Endothelial cell of umbilical vein (primary cell): ENCODE results near the gene CYP2E1. TPM values are rescaled to one million over a fixed set of nuclear protein-coding genes. Genes with fewer than 3 reads are reported as not detected.

Source experiments
- BruUV-seq: library from RNA; stranded (reverse); fragments of 400-500 nt; replicated peaks from 2 replicates; lab custom pipeline; 2021; lab: Mats Ljungman, UMichigan
- CTCF ChIA-PET: fragments of 300-600, 350-600 bp; sonication (Branson Sonifier 250); formaldehyde crosslinking; loops from one replicate; lab custom pipeline; 2021; ENCODE audit warnings: antibody characterized with exemption, inconsistent platforms; lab: Charles Lee
- POLR2A ChIA-PET: fragments of 300-600, 350-600 bp; sonication (Branson Sonifier 250); formaldehyde crosslinking; loops from one replicate; lab custom pipeline; 2021; ENCODE audit warnings: antibody characterized with exemption, inconsistent platforms; lab: Charles Lee
- DNase-seq: peaks from one replicate; pipeline ENCODE4 v3.0.0-alpha.2; 2011; ENCODE audit warnings: low read depth, low spot score
- FAIRE-seq: peaks from 2 replicates; lab custom pipeline; 2011; peaks lifted over from hg19 to GRCh38; lab: Jason Lieb, UNC
- H2AFZ ChIP-seq: 2 replicates; pipeline ENCODE4 v1.6.0; 2012; ENCODE audit warnings: low read depth, low read length, control low read depth, inconsistent platforms
- H3K27ac ChIP-seq: 2 replicates; pipeline ENCODE4 v1.5.1; 2011; ENCODE audit warnings: low read depth, mild to moderate bottlenecking, control low read depth, low read length, moderate library complexity; ENCODE audit not compliant: insufficient read depth
- H3K27me3 ChIP-seq, 2 experiments: 2 replicates each; pipeline versions ENCODE4 v1.6.0 to v1.6.1; 2011; ENCODE audit warnings: low read length in 2 of 2, mixed read lengths in 1 of 2; ENCODE audit not compliant: control insufficient read depth in 2 of 2, insufficient read depth in 2 of 2
- H3K36me3 ChIP-seq, 2 experiments: 2 replicates in 1 of 2; 3 replicates in 1 of 2; pipeline ENCODE4 v1.5.1; 2011; ENCODE audit warnings: low read length in 2 of 2, mild to moderate bottlenecking in 1 of 2, moderate library complexity in 1 of 2; ENCODE audit not compliant: control insufficient read depth in 2 of 2, insufficient read depth in 2 of 2; ENCODE audit errors: extremely low read depth in 1 of 2
- H3K4me1 ChIP-seq: 3 replicates; pipeline ENCODE4 v1.5.1; 2011; ENCODE audit warnings: mild to moderate bottlenecking, low read length; ENCODE audit not compliant: control insufficient read depth, insufficient read depth; ENCODE audit errors: extremely low read depth
- H3K4me2 ChIP-seq: 2 replicates; pipeline ENCODE4 v1.6.1; 2011; ENCODE audit warnings: low read length, control low read depth, mixed read lengths; ENCODE audit not compliant: insufficient read depth
- H3K4me3 ChIP-seq, 3 experiments: fragments of 200-600 bp in 1 of 3; sonication (generic), shearing (Covaris generic) in 1 of 3; replicated peaks in 1 of 3; 2 replicates each; pipeline ENCODE4 v1.5.1; 2011 to 2016; ENCODE audit warnings: control low read depth in 3 of 3, low read length in 3 of 3, mild to moderate bottlenecking in 2 of 3, inconsistent platforms in 1 of 3, low read depth in 1 of 3, moderate library complexity in 1 of 3; ENCODE audit not compliant: insufficient read depth in 1 of 3
- H3K79me2 ChIP-seq: 2 replicates; pipeline ENCODE4 v1.6.0; 2012; ENCODE audit warnings: low read length, inconsistent platforms; ENCODE audit not compliant: control insufficient read depth, insufficient read depth
- H3K9ac ChIP-seq: replicated peaks from 2 replicates; pipeline ENCODE3; 2011; ENCODE audit warnings: low read length, control low read depth; ENCODE audit not compliant: insufficient read depth; ENCODE audit errors: extremely low read depth
- H3K9me1 ChIP-seq: replicated peaks from 3 replicates; pipeline ENCODE4 v1.6.0; 2011; ENCODE audit warnings: mild to moderate bottlenecking, low read length; ENCODE audit not compliant: control insufficient read depth, insufficient read depth; ENCODE audit errors: extremely low read depth
- H3K9me3 ChIP-seq: replicated peaks from 2 replicates; pipeline ENCODE4 v1.5.1; 2012; ENCODE audit warnings: low read length, inconsistent platforms; ENCODE audit not compliant: control insufficient read depth, insufficient read depth
- H4K20me1 ChIP-seq: replicated peaks from 2 replicates; pipeline ENCODE3; 2011; ENCODE audit warnings: mild to moderate bottlenecking, low read length; ENCODE audit not compliant: control insufficient read depth, insufficient read depth; ENCODE audit errors: extremely low read depth
- CTCF ChIP-seq, 2 donors: IDR thresholded peaks; 1 replicate in 1 of 2; 2 replicates in 1 of 2; pipeline ENCODE4 v1.5.1; 2011; ENCODE audit warnings: low read length in 2 of 2, mild to moderate bottlenecking in 2 of 2, moderate library complexity in 2 of 2, control low read depth in 1 of 2, inconsistent platforms in 1 of 2, low read depth in 1 of 2; ENCODE audit not compliant: insufficient read depth in 1 of 2; ENCODE audit errors: extremely low read depth in 1 of 2
- EZH2 ChIP-seq: IDR thresholded peaks from 2 replicates; pipeline ENCODE4 v1.6.1; 2012; ENCODE audit warnings: borderline replicate concordance, low read depth, mild to moderate bottlenecking, moderate library complexity, low read length, inconsistent platforms; ENCODE audit not compliant: severe bottlenecking
- FOS ChIP-seq: IDR thresholded peaks from 2 replicates; pipeline ENCODE4 v1.6.1; 2011; ENCODE audit warnings: mild to moderate bottlenecking, low read length, moderate library complexity, borderline replicate concordance; ENCODE audit not compliant: insufficient read depth
- GATA2 ChIP-seq: IDR thresholded peaks from 2 replicates; pipeline ENCODE4 v1.7.0; 2011; ENCODE audit warnings: low read depth, mild to moderate bottlenecking, moderate library complexity, mixed read lengths, low read length; ENCODE audit not compliant: insufficient read length, insufficient read depth
- JUN ChIP-seq: IDR thresholded peaks from 2 replicates; pipeline ENCODE4 v1.6.1; 2011; ENCODE audit warnings: borderline replicate concordance, low read depth; ENCODE audit not compliant: insufficient read length, insufficient read depth
- MAX ChIP-seq: IDR thresholded peaks from 2 replicates; pipeline ENCODE4 v1.6.1; 2011; ENCODE audit not compliant: insufficient read depth, insufficient read length
- MYC ChIP-seq: IDR thresholded peaks from one replicate; pipeline ENCODE4 v1.6.1; 2011; ENCODE audit warnings: mild to moderate bottlenecking, low read depth, low read length
- POLR2A ChIP-seq: IDR thresholded peaks from 2 replicates; pipeline ENCODE4 v1.6.1; 2012; ENCODE audit warnings: low read depth, mild to moderate bottlenecking, control low read depth, low read length
- POLR2AphosphoS5 ChIP-seq: IDR thresholded peaks from 2 replicates; pipeline ENCODE4 v1.6.1; 2012; ENCODE audit warnings: low read depth, mild to moderate bottlenecking, control low read depth, low read length, moderate library complexity; ENCODE audit not compliant: insufficient read depth
- dilution Hi-C: fragments of 300-500 bp; cut with MboI; formaldehyde crosslinking; loops from one replicate; pipeline ENCODE4 v1.15.0; 2019; ENCODE audit warnings: low sequenced_read_pairs; ENCODE audit not compliant: extremely low pct_ligation_motif_present
- intact Hi-C: fragments of 100-400 bp; cut with micrococcal nuclease; formaldehyde crosslinking; loops from one replicate; pipeline ENCODE4 v1.10.0; 2022
- polyA plus RNA-seq, 4 experiments: library from polyadenylated mRNA; depleted of rRNA in 3 of 4; stranded (reverse) in 3 of 4; unstranded in 1 of 4; fragments of >200 nt; gene quantifications; 2 replicates each; pipeline versions ENCODE4 v1.2.1 to v1.2.3, GENCODE V29; 2011 to 2012; ENCODE audit warnings: missing spikeins in 1 of 4
- total RNA-seq: library from RNA; stranded (reverse); gene quantifications from 2 replicates; pipeline ENCODE4 v1.2.3, GENCODE V29; 2021

Gene CYP2E1
- total and polyA plus RNA-seq, 2 donors (not counting 3 experiments of a cell fraction or from before 2014, with no cell fraction given) = 0.08 TPM; not detected in 1

- ChIA-PET POLR2A (no interaction called here), CTCF (interaction anchor here (1.1 kb wide), 1 partner anchor 10 kb away, joined by 5 read pairs; no protein-coding TSS in a partner anchor)
- H3K4me2 ChIP-seq = no peak overlapping the region
- H3K79me2 ChIP-seq = no peaks in the 10 kb centered on the region
- FAIRE-seq = no peak
- H3K27ac ChIP-seq = no peak overlapping the region
- intact Hi-C loops = no loop called here
- H4K20me1 ChIP-seq = no peaks in the 10 kb centered on the region
- dilution Hi-C loops = no loop called here
- no peak overlapping the region for H3K9ac ChIP-seq
- peaks cover 0 to 2% of the 10 kb centered on the region in 2 experiments for H3K27me3 ChIP-seq
- H3K4me1 ChIP-seq = no peaks in the 10 kb centered on the region
- H3K36me3 ChIP-seq = no peaks in the 10 kb centered on the region
- H3K9me1 ChIP-seq = no peaks in the 10 kb centered on the region
- TF ChIP-seq GATA2 (no peak), MAX (no peak), FOS (no peak), POLR2AphosphoS5 (no peak), EZH2 (no peak), POLR2A (no peak), CTCF (IDR thresholded peaks at IDR 0.05; ENCODE audit: extremely low read depth in 1 of 2, insufficient read depth in 1 of 2, low read depth in 1 of 2, low read length in 2 of 2) (no peak), JUN (no peak), MYC (no peak)
- no TSS peak for BruUV-seq
- H3K4me3 ChIP-seq = no peak overlapping the region
- peaks cover 5% of the 10 kb centered on the region for H3K9me3 ChIP-seq
- no peak overlapping the region for H2AFZ ChIP-seq
- DNase-seq = no peak
These were observed 17.5 kb upstream of the CYP2E1 start for GRCh38 chr10:133509700-133510099.
